Breast epithelium (tissue), 4 donors: Measurements from ENCODE around the gene PGA5. TPM values are rescaled to one million over a fixed set of nuclear protein-coding genes. Genes with fewer than 3 reads are reported as not detected.

ENCODE experiments used
- DNase-seq, 2 donors: peaks; one replicate each; pipeline ENCODE4 v3.0.0-alpha.2; 2019; ENCODE audit warnings: low spot score in 2 of 2
- H3K27ac ChIP-seq, 2 donors: fragments of 200-600 bp; sonication (generic) in 1 of 2; one replicate each; pipeline ENCODE4 v1.5.1; 2016 to 2019; ENCODE audit warnings: mild to moderate bottlenecking in 1 of 2
- H3K27me3 ChIP-seq, 2 donors: fragments of 200-600 bp; sonication (generic) in 1 of 2; one replicate each; pipeline versions ENCODE4 v1.5.1 to v1.6.0; 2017 to 2019; ENCODE audit warnings: control low read depth in 1 of 2, mild to moderate bottlenecking in 1 of 2
- H3K36me3 ChIP-seq: fragments of 200-600 bp; one replicate; pipeline ENCODE4 v1.5.1; 2019
- H3K4me1 ChIP-seq, 2 donors: fragments of 200-600 bp; sonication (generic); one replicate each; pipeline ENCODE4 v1.5.1; 2016 to 2019; ENCODE audit warnings: control low read depth in 1 of 2
- H3K4me3 ChIP-seq, 3 donors: fragments of 200-600 bp; sonication (generic); 1 replicate in 2 of 3; 2 replicates in 1 of 3; pipeline ENCODE4 v1.5.1; 2016 to 2019; ENCODE audit warnings: mild to moderate bottlenecking in 3 of 3, moderate library complexity in 2 of 3
- H3K9me3 ChIP-seq, 2 donors: fragments of 200-600 bp; sonication (generic) in 1 of 2; one replicate each; pipeline ENCODE4 v1.5.1; 2016 to 2019; ENCODE audit warnings: control low read depth in 1 of 2
- POLR2A ChIP-seq: fragments of 450-650 bp; IDR thresholded peaks from one replicate; pipeline ENCODE4 v1.6.1; 2016; ENCODE audit warnings: antibody characterized with exemption, mild to moderate bottlenecking, moderate library complexity
- POLR2AphosphoS5 ChIP-seq, 3 donors: sonication (generic); formaldehyde crosslinking; IDR thresholded peaks; one replicate each; pipeline ENCODE4 v1.6.1; 2017; ENCODE audit warnings: antibody characterized with exemption in 3 of 3
- intact Hi-C: fragments of 100-400 bp; cut with DNase I; formaldehyde crosslinking; loops from one replicate; pipeline ENCODE4 v1.15.1; 2023; ENCODE audit warnings: low total_unique reads
- total RNA-seq, 3 donors: library from RNA; depleted of rRNA; stranded (reverse); fragments of >200 nt; gene quantifications; one replicate each; pipeline ENCODE4 v1.1.0, GENCODE V29; 2016
- TF ChIP-seq, protein P1 (sequence below), 3 donors: fragments of 450-650 bp; IDR thresholded peaks; one replicate each; pipeline ENCODE4 v1.5.1; 2016 to 2017; ENCODE audit warnings: antibody characterized with exemption in 3 of 3, mild to moderate bottlenecking in 3 of 3, moderate library complexity in 3 of 3

Gene PGA5
- total RNA-seq, 3 donors from 2014 or later: 0.98 to 2.1 (median 1.6) TPM

DNA sequence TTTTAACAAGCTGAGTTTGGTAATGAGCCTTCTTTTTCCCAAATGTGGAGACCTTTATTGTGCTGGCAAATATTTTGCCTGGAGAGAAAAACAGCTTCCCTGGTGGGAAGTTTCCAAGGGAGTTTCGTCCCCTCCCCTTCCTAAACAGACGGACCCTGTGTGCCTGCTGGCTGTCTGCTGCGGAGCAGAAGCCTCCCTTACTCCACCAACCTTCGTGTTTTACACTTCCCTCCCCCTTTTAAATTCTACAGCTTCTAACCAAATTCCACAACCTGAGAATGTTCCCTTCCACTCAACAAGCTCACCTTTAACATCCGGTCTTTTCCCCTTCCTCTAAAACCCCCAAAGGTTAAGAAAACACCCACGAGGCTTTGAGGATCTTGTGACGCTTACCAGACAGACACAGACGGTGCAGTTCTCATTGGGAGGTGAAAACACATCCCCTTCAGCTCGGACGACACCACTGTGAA lies 37.1 kb downstream of the PGA5 start:
- no peak for TF ChIP-seq POLR2AphosphoS5 (IDR thresholded peaks at IDR 0.05)
- no peak for TF ChIP-seq POLR2A
- TF ChIP-seq, protein P1, sequence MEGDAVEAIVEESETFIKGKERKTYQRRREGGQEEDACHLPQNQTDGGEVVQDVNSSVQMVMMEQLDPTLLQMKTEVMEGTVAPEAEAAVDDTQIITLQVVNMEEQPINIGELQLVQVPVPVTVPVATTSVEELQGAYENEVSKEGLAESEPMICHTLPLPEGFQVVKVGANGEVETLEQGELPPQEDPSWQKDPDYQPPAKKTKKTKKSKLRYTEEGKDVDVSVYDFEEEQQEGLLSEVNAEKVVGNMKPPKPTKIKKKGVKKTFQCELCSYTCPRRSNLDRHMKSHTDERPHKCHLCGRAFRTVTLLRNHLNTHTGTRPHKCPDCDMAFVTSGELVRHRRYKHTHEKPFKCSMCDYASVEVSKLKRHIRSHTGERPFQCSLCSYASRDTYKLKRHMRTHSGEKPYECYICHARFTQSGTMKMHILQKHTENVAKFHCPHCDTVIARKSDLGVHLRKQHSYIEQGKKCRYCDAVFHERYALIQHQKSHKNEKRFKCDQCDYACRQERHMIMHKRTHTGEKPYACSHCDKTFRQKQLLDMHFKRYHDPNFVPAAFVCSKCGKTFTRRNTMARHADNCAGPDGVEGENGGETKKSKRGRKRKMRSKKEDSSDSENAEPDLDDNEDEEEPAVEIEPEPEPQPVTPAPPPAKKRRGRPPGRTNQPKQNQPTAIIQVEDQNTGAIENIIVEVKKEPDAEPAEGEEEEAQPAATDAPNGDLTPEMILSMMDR (IDR thresholded peaks at IDR 0.05): no peak

DNA sequence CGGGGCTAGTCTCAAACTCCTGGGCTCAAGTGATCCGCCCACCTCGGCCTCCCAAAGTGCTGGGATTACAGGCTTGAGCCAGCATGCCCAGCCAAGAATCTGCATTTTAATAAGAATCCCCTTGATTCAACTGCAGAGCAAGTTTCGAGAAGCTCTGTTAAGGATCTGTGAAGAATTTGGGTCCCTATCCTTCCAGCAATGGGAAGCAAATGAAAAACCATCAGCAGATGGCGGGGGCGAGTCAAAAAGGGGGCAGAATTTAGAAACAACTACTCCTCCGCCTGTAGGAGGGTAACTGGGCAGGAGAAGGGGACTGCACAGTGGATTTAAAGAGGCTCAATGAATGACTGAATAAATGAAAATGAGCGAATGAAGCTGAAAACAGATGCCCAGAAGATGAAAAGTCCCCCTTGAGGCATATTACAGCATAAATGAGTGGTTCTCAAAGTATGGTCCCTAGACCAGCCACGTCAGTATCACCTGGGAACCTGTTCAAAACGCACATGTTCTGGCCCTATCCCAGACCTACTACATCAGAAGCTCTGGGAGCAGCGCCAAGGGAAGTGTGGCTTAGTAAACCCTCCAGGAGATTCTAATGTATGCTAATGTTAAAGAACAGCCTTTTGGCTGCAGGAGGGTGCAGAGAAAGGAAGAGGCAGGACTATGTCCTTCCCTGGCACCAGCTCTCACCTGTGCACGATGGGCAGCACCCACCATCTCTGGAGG lies 39.1 kb downstream of the PGA5 start:
- no peak overlapping the region for H3K4me3 ChIP-seq
- no peak overlapping the region for H3K27ac ChIP-seq
- H3K4me1 ChIP-seq: no peaks in the 10 kb centered on the region
- H3K36me3 ChIP-seq: no peaks in the 10 kb centered on the region
- TF ChIP-seq, protein P1 (IDR thresholded peaks at IDR 0.05): no peak
- TF ChIP-seq POLR2AphosphoS5 (IDR thresholded peaks at IDR 0.05) (no peak), POLR2A (no peak)
- H3K27me3 ChIP-seq: no peaks in the 10 kb centered on the region
- H3K9me3 ChIP-seq: no peaks in the 10 kb centered on the region
- intact Hi-C loops: no loop called here
- DNase-seq: peak in 1 of 2 donors; percentile 62

More for the DNA sequence above, 37.1 kb downstream of the PGA5 start:
- Histone ChIP-seq H3K27ac (no peak overlapping the region), H3K9me3 (no peaks in the 10 kb centered on the region), H3K4me3 (no peak overlapping the region), H3K27me3 (no peaks in the 10 kb centered on the region), H3K4me1 (no peaks in the 10 kb centered on the region), H3K36me3 (no peaks in the 10 kb centered on the region)
- no peak for DNase-seq
- intact Hi-C loops: no loop called here

DNA sequence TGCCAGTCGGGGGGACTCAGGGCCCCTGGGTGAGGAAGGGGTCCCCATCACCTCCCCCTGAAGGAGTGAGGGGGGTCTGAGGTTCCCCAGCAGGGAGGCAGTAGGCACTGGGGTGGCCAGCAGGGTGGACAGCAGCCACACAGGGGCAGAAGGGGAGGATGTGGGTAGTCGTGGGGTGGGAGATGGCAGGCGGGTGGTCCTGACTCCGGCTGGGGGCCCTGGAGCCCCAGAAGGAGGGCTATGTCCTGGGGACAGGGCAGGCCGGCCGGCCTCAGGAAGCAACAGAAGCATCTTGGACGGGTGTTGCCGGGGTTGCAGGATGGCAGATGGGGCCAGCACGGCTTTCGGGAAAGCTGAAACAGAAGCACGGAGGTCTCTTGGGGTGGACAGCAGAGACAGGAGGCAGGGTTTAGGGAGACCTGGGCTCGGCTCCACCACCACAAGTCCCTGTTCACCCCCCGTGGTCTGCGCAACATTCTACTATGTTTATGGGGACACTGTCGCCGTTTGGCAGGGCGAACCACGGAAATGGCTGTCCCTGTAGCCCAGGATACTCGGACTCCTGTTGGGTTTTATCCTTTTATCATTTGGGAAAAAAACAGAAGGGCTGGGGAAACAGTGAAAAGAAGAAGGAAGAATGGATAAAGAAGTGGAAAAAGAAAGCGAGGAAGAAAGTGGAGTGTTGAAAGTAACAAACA lies 40.1 kb downstream of the PGA5 start:
- no peaks in the 10 kb centered on the region for H3K36me3 ChIP-seq
- intact Hi-C loops: no loop called here
- H3K4me3 ChIP-seq: no peak overlapping the region
- no peaks in the 10 kb centered on the region for H3K27me3 ChIP-seq
- H3K9me3 ChIP-seq: no peaks in the 10 kb centered on the region
- DNase-seq: no peak
- H3K27ac ChIP-seq: no peak overlapping the region
- TF ChIP-seq, protein P1 (IDR thresholded peaks at IDR 0.05): no peak
- no peak for TF ChIP-seq POLR2A
- TF ChIP-seq POLR2AphosphoS5 (IDR thresholded peaks at IDR 0.05): no peak
- H3K4me1 ChIP-seq: no peaks in the 10 kb centered on the region

DNA sequence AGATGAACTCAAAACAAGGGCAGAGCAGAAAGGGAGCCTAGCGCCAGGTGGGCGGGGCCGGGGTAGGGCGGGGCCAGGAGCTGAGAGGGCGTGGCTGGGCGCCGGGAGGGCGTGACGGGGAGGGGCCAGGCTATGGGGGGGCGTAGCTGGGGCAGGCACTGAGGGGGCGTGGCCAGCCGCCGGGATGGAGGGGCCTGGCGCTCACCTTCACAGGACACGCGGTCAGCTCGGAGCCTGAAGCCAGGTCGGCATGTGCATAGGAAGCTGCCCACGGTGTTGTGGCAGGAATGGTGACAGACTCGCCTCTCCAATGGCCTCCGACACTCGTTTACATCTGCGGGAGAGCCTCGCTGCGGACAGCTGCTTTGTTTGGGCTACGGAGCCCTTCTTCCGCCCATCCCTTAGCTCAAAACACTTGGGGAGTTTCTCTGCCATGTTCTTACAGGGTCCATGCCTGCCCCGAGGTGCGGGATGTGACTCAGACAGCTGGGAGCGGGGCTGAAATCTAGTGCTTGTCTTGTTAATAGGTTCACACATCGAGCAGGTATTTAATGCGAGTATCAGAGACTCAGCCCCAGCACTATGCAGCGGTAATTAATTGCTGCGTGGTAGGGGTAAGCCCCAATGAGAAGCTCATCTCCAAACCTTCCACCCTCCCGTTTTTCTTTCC lies 40.7 kb downstream of the PGA5 start:
- intact Hi-C loops: no loop called here
- H3K9me3 ChIP-seq: no peaks in the 10 kb centered on the region
- no peaks in the 10 kb centered on the region for H3K36me3 ChIP-seq
- H3K27ac ChIP-seq: no peak overlapping the region
- peak overlapping the region in 1 of 3 donors; percentile 18 for H3K4me3 ChIP-seq
- no peaks in the 10 kb centered on the region for H3K27me3 ChIP-seq
- no peaks in the 10 kb centered on the region for H3K4me1 ChIP-seq
- no peak for TF ChIP-seq POLR2AphosphoS5 (IDR thresholded peaks at IDR 0.05)
- no peak for TF ChIP-seq POLR2A
- TF ChIP-seq, protein P1 (IDR thresholded peaks at IDR 0.05): no peak
- DNase-seq: no peak
